SU-DHL-6 (cell line): Measurements from ENCODE around the gene ZWILCH.
"Not testable (repeated sequence)": the region's sequence is repeated elsewhere in the genome, so short reads cannot be mapped to it uniquely, and the experiment has no call there.

Experiments used
- CTCF ChIP-seq: fragments of 200-600 bp; sonication (generic); IDR thresholded peaks from one replicate; pipeline ENCODE4 v1.5.1; 2017; ENCODE audit warnings: antibody characterized with exemption, mild to moderate bottlenecking, low read length, moderate library complexity; ENCODE audit not compliant: insufficient read depth, poor library complexity, severe bottlenecking
- EZH2phosphoT487 ChIP-seq: fragments of 200-600 bp; sonication (generic), shearing (Covaris generic); conservative IDR thresholded peaks from 2 replicates; pipeline ENCODE4 v1.6.1; 2018; ENCODE audit warnings: mild to moderate bottlenecking, antibody characterized with exemption, low read length, moderate library complexity, mixed read lengths

- TF ChIP-seq CTCF, EZH2phosphoT487: not testable (repeated sequence)
These were observed 34.3 kb upstream of the ZWILCH start for GRCh38 chr15:66470825-66471224.
